BJ (cell line): Measurements from ENCODE around the gene CTTNBP2. TPM values are rescaled to one million over a fixed set of nuclear protein-coding genes. Genes with fewer than 3 reads are reported as not detected.

ENCODE experiments used
- CTCF ChIA-PET: fragments of 350-600 bp; formaldehyde crosslinking; extraction: SDS; loops from one replicate; lab custom pipeline; 2021; ENCODE audit warnings: antibody characterized with exemption, inconsistent platforms; lab: Yijun Ruan, JAX
- POLR2A ChIA-PET: fragments of 300-600 bp; sonication (Branson Sonifier 250); formaldehyde crosslinking; extraction: SDS; loops from one replicate; lab custom pipeline; 2021; ENCODE audit warnings: antibody characterized with exemption; lab: Charles Lee
- DNase-seq: peaks from one replicate; pipeline ENCODE4 v3.0.0-alpha.2; 2011; ENCODE audit warnings: low read depth
- H3K27me3 ChIP-seq: 2 replicates; pipeline ENCODE4 v1.6.0; 2011; ENCODE audit warnings: low read length; ENCODE audit not compliant: control insufficient read depth, insufficient read depth
- H3K36me3 ChIP-seq: 2 replicates; pipeline ENCODE4 v1.5.1; 2011; ENCODE audit warnings: low read length; ENCODE audit not compliant: control insufficient read depth, insufficient read depth
- H3K4me3 ChIP-seq: 2 replicates; pipeline ENCODE4 v1.5.1; 2011; ENCODE audit warnings: low read depth, mild to moderate bottlenecking, control low read depth, low read length
- polyA plus RNA-seq: library from polyadenylated mRNA; depleted of rRNA; stranded (reverse); fragments of >200 nt; gene quantifications from 2 replicates; pipeline ENCODE4 v1.2.3, GENCODE V29; 2011
- TF ChIP-seq, protein P1 (sequence below): IDR thresholded peaks from 2 replicates; pipeline ENCODE4 v1.5.1; 2011; ENCODE audit warnings: low read depth, mild to moderate bottlenecking, control low read depth, inconsistent platforms, low read length, moderate library complexity; ENCODE audit not compliant: insufficient read depth

Gene CTTNBP2
- polyA plus RNA-seq, 1 experiment = 0.34 TPM

- Histone ChIP-seq H3K27me3 (no peaks in the 10 kb centered on the region), H3K4me3 (no peak overlapping the region), H3K36me3 (no peaks in the 10 kb centered on the region)
- POLR2A ChIA-PET = no interaction called here
- TF ChIP-seq, protein P1, sequence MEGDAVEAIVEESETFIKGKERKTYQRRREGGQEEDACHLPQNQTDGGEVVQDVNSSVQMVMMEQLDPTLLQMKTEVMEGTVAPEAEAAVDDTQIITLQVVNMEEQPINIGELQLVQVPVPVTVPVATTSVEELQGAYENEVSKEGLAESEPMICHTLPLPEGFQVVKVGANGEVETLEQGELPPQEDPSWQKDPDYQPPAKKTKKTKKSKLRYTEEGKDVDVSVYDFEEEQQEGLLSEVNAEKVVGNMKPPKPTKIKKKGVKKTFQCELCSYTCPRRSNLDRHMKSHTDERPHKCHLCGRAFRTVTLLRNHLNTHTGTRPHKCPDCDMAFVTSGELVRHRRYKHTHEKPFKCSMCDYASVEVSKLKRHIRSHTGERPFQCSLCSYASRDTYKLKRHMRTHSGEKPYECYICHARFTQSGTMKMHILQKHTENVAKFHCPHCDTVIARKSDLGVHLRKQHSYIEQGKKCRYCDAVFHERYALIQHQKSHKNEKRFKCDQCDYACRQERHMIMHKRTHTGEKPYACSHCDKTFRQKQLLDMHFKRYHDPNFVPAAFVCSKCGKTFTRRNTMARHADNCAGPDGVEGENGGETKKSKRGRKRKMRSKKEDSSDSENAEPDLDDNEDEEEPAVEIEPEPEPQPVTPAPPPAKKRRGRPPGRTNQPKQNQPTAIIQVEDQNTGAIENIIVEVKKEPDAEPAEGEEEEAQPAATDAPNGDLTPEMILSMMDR = no peak
- CTCF ChIA-PET = no interaction called here
- DNase-seq = no peak
Measured at GRCh38 chr7:117784315-117784714, 88.9 kb downstream of the CTTNBP2 start.

- no peaks in the 10 kb centered on the region for H3K27me3 ChIP-seq
- no peak overlapping the region for H3K4me3 ChIP-seq
- CTCF ChIA-PET = no interaction called here
- POLR2A ChIA-PET = no interaction called here
- TF ChIP-seq, protein P1 = no peak
- no peaks in the 10 kb centered on the region for H3K36me3 ChIP-seq
- DNase-seq = no peak
Measured at GRCh38 chr7:117782761-117783160, 90.5 kb downstream of the CTTNBP2 start.

GRCh38 chr7:117781707-117782106 is 91.5 kb downstream of the CTTNBP2 start:
- Histone ChIP-seq H3K4me3 (no peak overlapping the region), H3K36me3 (no peaks in the 10 kb centered on the region), H3K27me3 (no peaks in the 10 kb centered on the region)
- TF ChIP-seq, protein P1 = no peak
- ChIA-PET CTCF (no interaction called here), POLR2A (no interaction called here)
- DNase-seq = no peak

- H3K4me3 ChIP-seq = no peak overlapping the region
- no peaks in the 10 kb centered on the region for H3K36me3 ChIP-seq
- POLR2A ChIA-PET = no interaction called here
- CTCF ChIA-PET = no interaction called here
- TF ChIP-seq, protein P1 = no peak
- no peaks in the 10 kb centered on the region for H3K27me3 ChIP-seq
- DNase-seq = no peak
Measured at GRCh38 chr7:117780832-117781231, 92.4 kb downstream of the CTTNBP2 start.

- ChIA-PET CTCF (interaction anchor here (0.9 to 1.2 kb wide), 2 partner anchors 10 to 19 kb away, joined by 3 to 4 read pairs; no protein-coding TSS in a partner anchor), POLR2A (no interaction called here)
- Histone ChIP-seq H3K4me3 (no peak overlapping the region), H3K27me3 (no peaks in the 10 kb centered on the region), H3K36me3 (no peaks in the 10 kb centered on the region)
- DNase-seq = no peak
- TF ChIP-seq, protein P1 = no peak
Measured at GRCh38 chr7:117777335-117778142, 95.7 kb downstream of the CTTNBP2 start.
